Type B pancreatic cell (in vitro differentiated cells): ENCODE results near the gene INO80. TPM values are rescaled to one million over a fixed set of nuclear protein-coding genes. Genes with fewer than 3 reads are reported as not detected.

Source experiments
- DNase-seq: peaks from one replicate; pipeline ENCODE4 v3.0.0; 2021; ENCODE audit warnings: mixed read lengths; ENCODE audit not compliant: unreplicated experiment; ENCODE audit errors: extremely low spot score
- H3K27ac Mint-ChIP-seq: 2 replicates; pipeline ENCODE4 v1.8.0; 2021; ENCODE audit warnings: mild to moderate bottlenecking, mixed read lengths
- H3K27me3 Mint-ChIP-seq: 2 replicates; pipeline ENCODE4 v1.8.0; 2021; ENCODE audit warnings: mixed read lengths
- H3K36me3 Mint-ChIP-seq: 2 replicates; pipeline ENCODE4 v1.8.0; 2021; ENCODE audit warnings: mixed read lengths
- H3K4me1 Mint-ChIP-seq: one replicate; pipeline ENCODE4 v1.8.0; 2021; ENCODE audit warnings: mixed read lengths; ENCODE audit not compliant: unreplicated experiment
- H3K4me3 Mint-ChIP-seq: 2 replicates; pipeline ENCODE4 v1.8.0; 2021; ENCODE audit warnings: mild to moderate bottlenecking, mixed read lengths
- H3K9me3 Mint-ChIP-seq: 2 replicates; pipeline ENCODE4 v1.8.0; 2021; ENCODE audit warnings: mixed read lengths
- CTCF ChIP-seq: fragments of 200-600 bp; sonication (generic); conservative IDR thresholded peaks from 2 replicates; pipeline ENCODE4 v1.5.0; 2021; ENCODE audit warnings: antibody characterized with exemption, mild to moderate bottlenecking
- total RNA-seq: library from RNA; stranded (reverse); gene quantifications from 2 replicates; pipeline ENCODE4 v1.2.1, GENCODE V29; 2021; ENCODE audit warnings: low replicate concordance

The INO80 gene
- total RNA-seq, 1 donor from 2014 or later = 22.3 TPM

GRCh38 chr15:40953713-40954074, 162.4 kb downstream of the INO80 start:
- H3K9me3 Mint-ChIP-seq = no peaks in the 10 kb centered on the region
- TF ChIP-seq CTCF = no peak
- peaks cover 22% of the 10 kb centered on the region for H3K27me3 Mint-ChIP-seq
- DNase-seq = no peak
- peak overlapping the region; percentile 94 for H3K4me3 Mint-ChIP-seq
- H3K36me3 Mint-ChIP-seq = no peaks in the 10 kb centered on the region
- peaks cover 15% of the 10 kb centered on the region for H3K4me1 Mint-ChIP-seq
- peak overlapping the region; percentile 76 for H3K27ac Mint-ChIP-seq

DNA sequence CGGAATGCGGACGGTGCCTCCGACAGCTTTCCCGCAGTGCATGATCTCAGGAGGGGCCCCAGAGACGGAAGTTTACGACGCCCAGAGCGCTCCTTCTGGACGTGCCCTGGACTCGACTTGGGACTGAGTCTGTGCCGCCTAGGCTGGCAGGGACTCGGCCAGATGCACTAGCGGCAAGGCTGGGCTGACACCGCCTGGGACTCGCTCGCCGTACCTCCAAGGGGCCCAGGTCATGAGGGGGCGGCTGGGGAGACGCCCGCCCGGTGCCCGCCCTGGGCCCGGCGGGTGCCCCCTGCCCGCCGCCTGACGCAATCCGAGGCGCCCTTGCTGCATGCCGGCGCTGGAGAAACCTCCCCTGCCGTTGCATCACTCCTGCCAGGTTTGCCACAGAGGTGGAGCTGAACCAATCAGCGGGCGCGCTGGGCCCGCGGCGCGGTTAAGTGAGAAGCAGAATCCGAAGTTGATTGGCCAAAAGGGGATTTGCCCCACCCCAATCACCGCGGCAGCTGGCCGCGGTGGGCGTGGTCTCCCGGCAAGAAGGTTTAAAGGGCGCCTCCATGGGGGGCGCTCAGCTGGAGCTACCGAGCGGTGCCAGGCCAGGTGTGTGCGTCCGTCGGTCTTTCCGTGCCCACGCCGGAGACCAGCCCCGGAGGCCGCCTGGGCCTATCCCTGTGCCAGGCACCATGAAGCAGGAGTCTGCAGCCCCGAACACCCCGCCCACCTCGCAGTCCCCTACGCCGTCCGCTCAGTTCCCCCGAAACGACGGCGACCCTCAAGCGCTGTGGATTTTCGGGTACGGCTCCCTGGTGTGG, 163.0 kb downstream of the INO80 start, which contains the start of gene CHAC1:
Gene CHAC1 (plus strand): TSS at position 571 of the 812 bp plus-strand sequence. CDS start 113 bp downstream, at position 684.
- H3K27me3 Mint-ChIP-seq = peaks cover 23% of the 10 kb centered on the region
- no peaks in the 10 kb centered on the region for H3K36me3 Mint-ChIP-seq
- TF ChIP-seq CTCF = peak; percentile 18
- DNase-seq = peak; percentile 89
- peak within 1 kb of the TSS; percentile 94 for H3K4me3 Mint-ChIP-seq
- no peaks in the 10 kb centered on the region for H3K9me3 Mint-ChIP-seq
- H3K27ac Mint-ChIP-seq = peak within 1 kb of the TSS; percentile 86
- H3K4me1 Mint-ChIP-seq = peaks cover 9% of the 10 kb centered on the region

DNA sequence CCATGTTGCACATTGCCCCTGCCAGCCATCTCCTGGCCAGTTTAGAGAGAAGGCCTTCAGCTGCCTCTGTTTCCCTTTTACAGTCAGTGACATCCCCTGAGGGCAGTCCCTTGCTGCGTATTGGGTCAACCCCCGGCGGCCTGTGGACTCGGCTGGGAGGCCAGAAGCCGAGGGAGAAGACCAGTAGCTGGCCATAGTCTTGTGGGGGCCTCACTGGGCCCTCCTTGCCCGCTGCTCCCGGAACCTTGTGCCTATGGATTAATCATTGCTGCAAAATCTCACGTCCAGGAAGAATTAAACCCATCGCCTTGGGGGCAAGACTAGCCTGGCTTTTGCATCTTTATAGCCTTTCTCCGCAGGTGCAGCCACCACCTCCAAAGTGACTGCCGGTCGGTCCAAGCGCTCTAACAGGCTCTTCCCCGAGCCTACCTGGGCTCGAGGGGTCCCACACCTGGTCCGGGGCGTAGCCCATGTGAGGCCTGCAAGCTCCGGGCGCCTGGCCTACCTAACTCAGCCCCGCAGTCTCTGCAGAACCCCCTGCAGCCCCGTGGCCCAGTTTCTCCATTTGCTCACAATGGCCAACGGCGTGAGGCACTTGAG, 163.7 kb downstream of the INO80 start:
- no peak for TF ChIP-seq CTCF
- Mint-ChIP-seq H3K9me3 (no peaks in the 10 kb centered on the region), H3K4me3 (peak overlapping the region; percentile 94), H3K4me1 (peaks cover 9% of the 10 kb centered on the region), H3K27me3 (peaks cover 27% of the 10 kb centered on the region), H3K36me3 (no peaks in the 10 kb centered on the region), H3K27ac (peak overlapping the region; percentile 86)
- DNase-seq = no peak

DNA sequence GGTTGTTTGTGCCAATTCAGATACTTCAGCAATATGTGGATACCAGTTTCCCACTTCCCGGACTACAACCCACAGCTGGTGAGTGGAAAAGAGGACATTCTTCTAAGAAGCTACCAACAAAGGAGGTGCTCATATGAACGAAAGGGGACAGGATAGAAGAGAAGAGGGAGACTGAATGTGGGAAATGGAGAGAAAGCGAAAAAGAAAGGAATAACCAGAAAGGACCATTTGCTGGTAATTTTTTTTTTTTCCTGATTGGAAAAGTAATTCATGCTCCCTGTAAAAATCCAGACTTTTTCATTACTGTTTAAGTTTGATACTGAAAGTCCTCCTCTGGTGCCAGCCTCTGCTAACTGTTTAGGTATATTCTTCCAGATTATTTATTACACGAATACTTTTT, 164.3 kb downstream of the INO80 start:
- H3K4me1 Mint-ChIP-seq = peaks cover 9% of the 10 kb centered on the region
- H3K9me3 Mint-ChIP-seq = no peaks in the 10 kb centered on the region
- no peaks in the 10 kb centered on the region for H3K36me3 Mint-ChIP-seq
- H3K27ac Mint-ChIP-seq = peak overlapping the region; percentile 62
- H3K27me3 Mint-ChIP-seq = peaks cover 27% of the 10 kb centered on the region
- DNase-seq = no peak
- H3K4me3 Mint-ChIP-seq = peak overlapping the region; percentile 74
- no peak for TF ChIP-seq CTCF

DNA sequence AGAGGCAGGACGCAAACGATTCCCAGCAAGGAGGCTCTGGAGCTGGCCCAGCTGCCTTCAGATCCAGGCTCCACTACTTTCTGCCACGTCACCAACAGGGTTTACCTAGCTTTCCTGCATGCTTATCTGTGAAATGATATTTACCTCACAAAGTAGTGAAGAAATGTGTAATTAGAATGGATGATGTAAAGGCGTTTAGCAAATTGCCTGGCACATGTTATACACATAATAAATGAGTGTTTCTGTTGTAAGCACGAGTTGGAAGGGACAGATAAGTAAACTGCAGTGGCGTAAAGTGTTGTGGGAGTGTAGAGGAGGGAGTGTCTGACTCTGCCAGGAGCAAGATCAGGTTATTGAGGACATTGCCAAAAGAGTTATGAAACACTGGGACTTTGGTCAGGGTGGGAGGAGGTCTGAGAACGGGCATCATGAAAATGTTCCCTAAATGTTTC, 166.3 kb downstream of the INO80 start:
- Mint-ChIP-seq H3K36me3 (no peaks in the 10 kb centered on the region), H3K9me3 (no peaks in the 10 kb centered on the region), H3K4me1 (peaks cover 6% of the 10 kb centered on the region), H3K4me3 (peak overlapping the region; percentile 24), H3K27ac (peak overlapping the region; percentile 35), H3K27me3 (peaks cover 30% of the 10 kb centered on the region)
- DNase-seq = no peak
- no peak for TF ChIP-seq CTCF
